Lower leg skin (tissue), 3 donors: Measurements from ENCODE around the gene HYKK.

Source experiments
- POLR2A ChIP-seq, 2 donors: fragments of 450-650 bp; IDR thresholded peaks; one replicate each; pipeline ENCODE4 v1.6.1; 2016 to 2017; ENCODE audit warnings: antibody characterized with exemption in 2 of 2, mild to moderate bottlenecking in 1 of 2, moderate library complexity in 1 of 2
- TF ChIP-seq, protein P1 (sequence below), 3 donors: fragments of 450-650 bp; IDR thresholded peaks; one replicate each; pipeline ENCODE4 v1.5.1; 2016; ENCODE audit warnings: antibody characterized with exemption in 3 of 3, mild to moderate bottlenecking in 3 of 3, moderate library complexity in 2 of 3

DNA sequence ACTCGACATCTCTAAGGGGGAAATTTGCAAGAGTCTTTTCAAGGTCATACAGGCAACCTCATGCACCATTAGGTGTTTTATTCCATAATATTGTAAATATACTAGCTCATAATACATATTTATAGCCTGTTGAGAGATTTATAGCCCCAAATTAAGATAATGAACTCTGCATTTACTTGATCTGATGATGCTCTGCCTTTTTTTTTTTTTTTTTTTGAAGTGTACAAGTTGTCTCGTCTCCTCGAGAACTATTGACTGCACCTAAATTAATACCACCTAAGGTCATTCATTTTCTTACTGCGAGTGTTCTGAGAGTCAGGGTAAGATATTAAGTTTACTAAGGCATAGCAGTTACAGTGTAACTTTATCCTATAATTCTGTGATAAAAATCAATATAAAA, 64.0 kb downstream of the HYKK start:
- TF ChIP-seq, protein P1, sequence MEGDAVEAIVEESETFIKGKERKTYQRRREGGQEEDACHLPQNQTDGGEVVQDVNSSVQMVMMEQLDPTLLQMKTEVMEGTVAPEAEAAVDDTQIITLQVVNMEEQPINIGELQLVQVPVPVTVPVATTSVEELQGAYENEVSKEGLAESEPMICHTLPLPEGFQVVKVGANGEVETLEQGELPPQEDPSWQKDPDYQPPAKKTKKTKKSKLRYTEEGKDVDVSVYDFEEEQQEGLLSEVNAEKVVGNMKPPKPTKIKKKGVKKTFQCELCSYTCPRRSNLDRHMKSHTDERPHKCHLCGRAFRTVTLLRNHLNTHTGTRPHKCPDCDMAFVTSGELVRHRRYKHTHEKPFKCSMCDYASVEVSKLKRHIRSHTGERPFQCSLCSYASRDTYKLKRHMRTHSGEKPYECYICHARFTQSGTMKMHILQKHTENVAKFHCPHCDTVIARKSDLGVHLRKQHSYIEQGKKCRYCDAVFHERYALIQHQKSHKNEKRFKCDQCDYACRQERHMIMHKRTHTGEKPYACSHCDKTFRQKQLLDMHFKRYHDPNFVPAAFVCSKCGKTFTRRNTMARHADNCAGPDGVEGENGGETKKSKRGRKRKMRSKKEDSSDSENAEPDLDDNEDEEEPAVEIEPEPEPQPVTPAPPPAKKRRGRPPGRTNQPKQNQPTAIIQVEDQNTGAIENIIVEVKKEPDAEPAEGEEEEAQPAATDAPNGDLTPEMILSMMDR (IDR thresholded peaks at IDR 0.05): no peak
- TF ChIP-seq POLR2A (IDR thresholded peaks at IDR 0.05): no peak
